OCI-LY3 (cell line): ENCODE measurements around the gene RPLP2.

ENCODE experiments used
- H2AFZ ChIP-seq: fragments of 200-600, 300-600 bp; shearing (Covaris generic); 2 replicates; pipeline ENCODE4 v1.6.0; 2014; ENCODE audit warnings: antibody characterized with exemption, low read depth, low read length
- H3K27ac ChIP-seq: fragments of 200-600, 300-600 bp; sonication (generic); 2 replicates; pipeline ENCODE4 v1.5.1; 2014; ENCODE audit warnings: mild to moderate bottlenecking, low read length, moderate library complexity, mixed read lengths
- H3K27me3 ChIP-seq: fragments of 200-600, 300-600 bp; sonication (generic); 2 replicates; pipeline ENCODE4 v1.6.1; 2014; ENCODE audit warnings: low read depth, low read length, mixed read lengths
- H3K36me3 ChIP-seq: fragments of 200-600, 300-600 bp; sonication (generic); replicated peaks from 2 replicates; pipeline ENCODE3; 2014; ENCODE audit warnings: low read depth, low read length, mixed read lengths
- H3K4me1 ChIP-seq: fragments of 300-600, 200-600 bp; sonication (generic); 2 replicates; pipeline ENCODE4 v1.6.1; 2014; ENCODE audit warnings: low read length, mixed read lengths
- H3K4me2 ChIP-seq: fragments of 200-600, 300-600 bp; sonication (generic); 2 replicates; pipeline ENCODE4 v1.6.1; 2014; ENCODE audit warnings: low read length, mixed read lengths
- H3K4me3 ChIP-seq: fragments of 300-600, 200-600 bp; sonication (generic); 2 replicates; pipeline ENCODE4 v1.5.1; 2014; ENCODE audit warnings: antibody characterized with exemption, mild to moderate bottlenecking, low read length, moderate library complexity
- H3K79me2 ChIP-seq: fragments of 300-600, 200-600 bp; shearing (Covaris generic); 2 replicates; pipeline ENCODE4 v1.6.1; 2014; ENCODE audit warnings: mild to moderate bottlenecking, low read length, mixed read lengths
- H3K9ac ChIP-seq: fragments of 300-600, 200-600 bp; shearing (Covaris generic); 2 replicates; pipeline ENCODE4 v1.6.0; 2014; ENCODE audit warnings: mild to moderate bottlenecking, low read length, moderate library complexity
- H3K9me3 ChIP-seq: fragments of 200-600, 300-600 bp; shearing (Covaris generic); 2 replicates; pipeline ENCODE4 v1.6.1; 2014; ENCODE audit warnings: low read length, mixed read lengths; ENCODE audit not compliant: insufficient read depth
- H4K20me1 ChIP-seq: fragments of 200-600, 300-600 bp; sonication (generic); 2 replicates; pipeline ENCODE4 v1.6.1; 2016; ENCODE audit warnings: low read length, mixed read lengths; ENCODE audit not compliant: insufficient read depth
- EZH2phosphoT487 ChIP-seq: fragments of 200-600 bp; shearing (Covaris generic); IDR thresholded peaks from 2 replicates; pipeline ENCODE4 v1.6.1; 2018; ENCODE audit warnings: antibody characterized with exemption, mixed run types, low read depth
- TF ChIP-seq, protein P1 (sequence below): fragments of 200-600, 300-600 bp; sonication (generic); IDR thresholded peaks from 2 replicates; pipeline ENCODE4 v1.5.1; 2014; ENCODE audit warnings: antibody characterized with exemption, low read length, low read depth

Gene RPLP2

GRCh38 chr11:859394-860131 is 49.8 kb downstream of the RPLP2 start:
- no peak overlapping the region for H2AFZ ChIP-seq
- no peaks in the 10 kb centered on the region for H3K36me3 ChIP-seq
- TF ChIP-seq EZH2phosphoT487: no peak
- TF ChIP-seq, protein P1, sequence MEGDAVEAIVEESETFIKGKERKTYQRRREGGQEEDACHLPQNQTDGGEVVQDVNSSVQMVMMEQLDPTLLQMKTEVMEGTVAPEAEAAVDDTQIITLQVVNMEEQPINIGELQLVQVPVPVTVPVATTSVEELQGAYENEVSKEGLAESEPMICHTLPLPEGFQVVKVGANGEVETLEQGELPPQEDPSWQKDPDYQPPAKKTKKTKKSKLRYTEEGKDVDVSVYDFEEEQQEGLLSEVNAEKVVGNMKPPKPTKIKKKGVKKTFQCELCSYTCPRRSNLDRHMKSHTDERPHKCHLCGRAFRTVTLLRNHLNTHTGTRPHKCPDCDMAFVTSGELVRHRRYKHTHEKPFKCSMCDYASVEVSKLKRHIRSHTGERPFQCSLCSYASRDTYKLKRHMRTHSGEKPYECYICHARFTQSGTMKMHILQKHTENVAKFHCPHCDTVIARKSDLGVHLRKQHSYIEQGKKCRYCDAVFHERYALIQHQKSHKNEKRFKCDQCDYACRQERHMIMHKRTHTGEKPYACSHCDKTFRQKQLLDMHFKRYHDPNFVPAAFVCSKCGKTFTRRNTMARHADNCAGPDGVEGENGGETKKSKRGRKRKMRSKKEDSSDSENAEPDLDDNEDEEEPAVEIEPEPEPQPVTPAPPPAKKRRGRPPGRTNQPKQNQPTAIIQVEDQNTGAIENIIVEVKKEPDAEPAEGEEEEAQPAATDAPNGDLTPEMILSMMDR: no peak
- H3K27me3 ChIP-seq: no peaks in the 10 kb centered on the region
- H3K27ac ChIP-seq: no peak overlapping the region
- H3K4me2 ChIP-seq: no peak overlapping the region
- H3K9me3 ChIP-seq: no peaks in the 10 kb centered on the region
- no peaks in the 10 kb centered on the region for H3K4me1 ChIP-seq
- H3K79me2 ChIP-seq: no peaks in the 10 kb centered on the region
- no peaks in the 10 kb centered on the region for H4K20me1 ChIP-seq
- H3K9ac ChIP-seq: no peak overlapping the region
- no peak overlapping the region for H3K4me3 ChIP-seq

GRCh38 chr11:860234-861104 is 50.7 kb downstream of the RPLP2 start:
- H3K4me3 ChIP-seq: no peak overlapping the region

DNA sequence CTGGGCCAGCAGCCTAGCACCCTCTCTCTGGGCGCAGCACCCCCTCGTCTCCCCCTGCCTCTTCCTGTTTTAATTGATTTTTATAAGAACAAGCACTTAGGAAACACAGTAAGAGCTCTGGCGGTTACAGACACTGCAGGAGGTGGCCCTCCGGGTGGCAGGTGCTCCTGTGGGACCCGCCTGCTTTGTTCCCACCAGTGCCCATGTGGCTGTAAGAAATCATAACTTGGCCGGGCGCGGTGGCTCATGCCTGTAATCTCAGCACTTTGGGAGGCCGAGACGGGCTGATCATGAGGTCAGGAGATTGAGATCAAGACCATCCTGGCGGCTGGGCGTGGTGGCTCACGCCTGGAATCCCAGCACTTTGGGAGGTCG is 51.3 kb downstream of the RPLP2 start:
- Histone ChIP-seq H3K9me3 (no peaks in the 10 kb centered on the region), H3K27me3 (no peaks in the 10 kb centered on the region), H3K27ac (no peak overlapping the region), H3K36me3 (no peaks in the 10 kb centered on the region), H3K9ac (no peak overlapping the region), H3K4me1 (no peaks in the 10 kb centered on the region), H2AFZ (no peak overlapping the region), H3K79me2 (no peaks in the 10 kb centered on the region), H3K4me3 (no peak overlapping the region), H3K4me2 (no peak overlapping the region), H4K20me1 (no peaks in the 10 kb centered on the region)
- no peak for TF ChIP-seq EZH2phosphoT487
- TF ChIP-seq, protein P1: no peak

More at GRCh38 chr11:860234-861104, 50.7 kb downstream of the RPLP2 start:
- no peaks in the 10 kb centered on the region for H3K79me2 ChIP-seq
- H3K36me3 ChIP-seq: no peaks in the 10 kb centered on the region
- H4K20me1 ChIP-seq: no peaks in the 10 kb centered on the region
- H3K9me3 ChIP-seq: no peaks in the 10 kb centered on the region
- no peaks in the 10 kb centered on the region for H3K27me3 ChIP-seq
- TF ChIP-seq, protein P1: no peak
- TF ChIP-seq EZH2phosphoT487: no peak
- no peak overlapping the region for H3K4me2 ChIP-seq
- no peaks in the 10 kb centered on the region for H3K4me1 ChIP-seq
- H3K27ac ChIP-seq: no peak overlapping the region
- H3K9ac ChIP-seq: no peak overlapping the region
- no peak overlapping the region for H2AFZ ChIP-seq

DNA sequence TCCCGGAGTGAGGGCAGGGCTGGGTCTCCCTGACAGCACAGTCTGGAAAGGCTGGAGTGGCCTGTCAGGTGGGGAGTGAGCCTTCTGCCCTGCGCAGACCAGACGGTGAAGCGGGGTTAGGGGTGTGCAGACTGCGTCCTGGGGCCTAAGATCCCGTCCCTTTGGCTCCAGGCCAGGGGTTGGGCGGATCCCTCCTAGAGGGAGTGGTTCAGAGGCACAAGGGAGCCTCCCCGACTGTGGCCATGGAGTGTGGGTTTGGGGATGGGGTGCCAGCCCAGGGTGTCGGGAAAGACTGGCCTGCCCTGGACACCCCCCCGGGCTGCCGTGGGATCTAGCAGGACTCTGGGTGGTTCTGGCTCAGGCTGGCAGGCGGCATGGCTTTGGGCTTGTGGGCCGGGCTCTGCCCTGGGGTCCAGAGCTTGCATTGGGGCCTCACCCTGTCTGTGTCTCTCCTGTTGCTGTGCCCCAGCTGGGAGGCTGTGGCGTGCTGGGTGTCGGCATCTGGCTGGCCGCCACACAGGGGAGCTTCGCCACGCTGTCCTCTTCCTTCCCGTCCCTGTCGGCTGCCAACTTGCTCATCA is 52.4 kb downstream of the RPLP2 start:
- Histone ChIP-seq H2AFZ (no peak overlapping the region), H4K20me1 (no peaks in the 10 kb centered on the region), H3K27me3 (no peaks in the 10 kb centered on the region), H3K4me2 (no peak overlapping the region), H3K79me2 (no peaks in the 10 kb centered on the region), H3K9ac (no peak overlapping the region), H3K4me1 (no peaks in the 10 kb centered on the region), H3K4me3 (no peak overlapping the region), H3K27ac (no peak overlapping the region), H3K9me3 (no peaks in the 10 kb centered on the region), H3K36me3 (no peaks in the 10 kb centered on the region)
- TF ChIP-seq, protein P1: no peak
- no peak for TF ChIP-seq EZH2phosphoT487
